ENCODE measurements around the gene DPYSL5. TPM values are rescaled to one million over a fixed set of nuclear protein-coding genes. Genes with fewer than 3 reads are reported as not detected.

DPYSL5 gene
- total and polyA plus RNA-seq, 2 donors (not counting 3 experiments of a cell fraction or from before 2014, with no cell fraction given) = not detected

- H3K9me1 ChIP-seq (replicated peaks; ENCODE audit: control insufficient read depth, extremely low read depth, insufficient read depth, low read length) = no peaks in the 10 kb centered on the region
Observed at GRCh38 chr2:26927221-26927620, 79.3 kb downstream of the DPYSL5 start.

More at GRCh38 chr2:26927221-26927620, 79.3 kb downstream of the DPYSL5 start:
- H3K27ac ChIP-seq (ENCODE audit: insufficient read depth, low read depth, low read length) = no peak overlapping the region
- H3K27me3 ChIP-seq (ENCODE audit: control insufficient read depth in 2 of 2, insufficient read depth in 2 of 2, low read length in 2 of 2) = peaks cover 0 to 5% of the 10 kb centered on the region in 2 experiments
- H3K4me3 ChIP-seq (replicated peaks in 1 of 3; ENCODE audit: insufficient read depth in 1 of 3, low read depth in 1 of 3, low read length in 3 of 3) = no peak overlapping the region
- H3K9me3 ChIP-seq (replicated peaks; ENCODE audit: control insufficient read depth, insufficient read depth, low read length) = no peaks in the 10 kb centered on the region
- TF ChIP-seq POLR2AphosphoS5 (IDR thresholded peaks at IDR 0.05; ENCODE audit: insufficient read depth, low read depth, low read length) = no peak
- TF ChIP-seq FOS (IDR thresholded peaks at IDR 0.05; ENCODE audit: borderline replicate concordance, insufficient read depth, low read length) = no peak
- no peak for TF ChIP-seq EZH2 (IDR thresholded peaks at IDR 0.05; ENCODE audit: borderline replicate concordance, low read depth, low read length, severe bottlenecking)
- TF ChIP-seq JUN (IDR thresholded peaks at IDR 0.05; ENCODE audit: borderline replicate concordance, insufficient read depth, insufficient read length, low read depth) = no peak
- no peak for TF ChIP-seq MYC (IDR thresholded peaks at IDR 0.05; ENCODE audit: low read depth, low read length)
- no peak for TF ChIP-seq MAX (IDR thresholded peaks at IDR 0.05; ENCODE audit: insufficient read depth, insufficient read length)
- TF ChIP-seq GATA2 (IDR thresholded peaks at IDR 0.05; ENCODE audit: insufficient read depth, insufficient read length, low read depth, low read length) = no peak
- TF ChIP-seq POLR2A (IDR thresholded peaks at IDR 0.05; ENCODE audit: low read depth, low read length) = no peak
- no peak for TF ChIP-seq CTCF (IDR thresholded peaks at IDR 0.05; ENCODE audit: extremely low read depth in 1 of 2, insufficient read depth in 1 of 2, low read depth in 1 of 2, low read length in 2 of 2)
- H3K4me1 ChIP-seq (ENCODE audit: control insufficient read depth, extremely low read depth, insufficient read depth, low read length) = no peaks in the 10 kb centered on the region
- FAIRE-seq = no peak
- DNase-seq (ENCODE audit: low read depth, low spot score) = no peak
- POLR2A ChIA-PET = interaction anchor here (0.5 kb wide), 1 partner anchor 51 kb away, joined by 3 read pairs; no protein-coding TSS in a partner anchor
- no peak overlapping the region for H3K4me2 ChIP-seq (ENCODE audit: insufficient read depth, low read length)
- H2AFZ ChIP-seq (ENCODE audit: low read depth, low read length) = no peak overlapping the region
- H4K20me1 ChIP-seq (replicated peaks; ENCODE audit: control insufficient read depth, extremely low read depth, insufficient read depth, low read length) = no peaks in the 10 kb centered on the region
- H3K36me3 ChIP-seq (ENCODE audit: control insufficient read depth in 2 of 2, extremely low read depth in 1 of 2, insufficient read depth in 2 of 2, low read length in 2 of 2) = no peaks in the 10 kb centered on the region
- dilution Hi-C loops (cut with MboI; ENCODE audit: extremely low pct_ligation_motif_present, low sequenced_read_pairs) = no loop called here
- H3K79me2 ChIP-seq (ENCODE audit: control insufficient read depth, insufficient read depth, low read length) = no peaks in the 10 kb centered on the region
- BruUV-seq (replicated peaks) = no TSS peak
- intact Hi-C loops (cut with micrococcal nuclease) = no loop called here
- H3K9ac ChIP-seq (replicated peaks; ENCODE audit: extremely low read depth, insufficient read depth, low read length) = no peak overlapping the region
- CTCF ChIA-PET = interaction anchor here (2.0 kb wide), 1 partner anchor 15 kb away, joined by 9 read pairs; no protein-coding TSS in a partner anchor
